HG03280 (cell line): Measurements from ENCODE around the gene APOA1.

Source experiments
- ATAC-seq: cut with Tn5 transposase; IDR thresholded peaks from one replicate; pipeline ENCODE4 v1.9.1; 2021; ENCODE audit warnings: mild to moderate bottlenecking, moderate library complexity; ENCODE audit not compliant: unreplicated experiment

APOA1 gene

GRCh38 chr11:116859175-116859574 lies 21.8 kb upstream of the APOA1 start:
- ATAC-seq, result no peak

DNA sequence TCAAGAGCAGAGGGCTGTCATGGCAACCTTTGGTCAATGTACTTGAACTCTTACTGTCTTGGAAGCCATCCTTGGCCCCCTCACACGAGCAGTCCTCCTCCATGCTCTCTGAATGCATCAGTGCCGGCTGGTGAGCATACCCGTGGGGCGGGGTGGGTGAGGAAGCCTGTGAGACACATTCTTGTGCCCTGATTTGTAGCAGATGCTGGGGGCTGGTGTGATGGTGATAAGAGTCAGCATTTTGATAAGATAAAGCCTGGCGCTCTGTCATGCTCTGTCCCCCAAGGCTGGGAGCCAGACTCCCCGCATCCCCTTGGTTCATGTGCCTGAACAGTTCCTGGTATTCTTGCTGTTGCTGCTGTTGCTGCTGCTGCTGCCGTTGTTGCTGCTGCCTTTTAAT lies 20.5 kb upstream of the APOA1 start:
- ATAC-seq, result no peak

- ATAC-seq, result no peak
Measured at GRCh38 chr11:116857316-116857715, 19.9 kb upstream of the APOA1 start.

- ATAC-seq, result no peak
Measured at GRCh38 chr11:116856423-116856822, 19.0 kb upstream of the APOA1 start.

DNA sequence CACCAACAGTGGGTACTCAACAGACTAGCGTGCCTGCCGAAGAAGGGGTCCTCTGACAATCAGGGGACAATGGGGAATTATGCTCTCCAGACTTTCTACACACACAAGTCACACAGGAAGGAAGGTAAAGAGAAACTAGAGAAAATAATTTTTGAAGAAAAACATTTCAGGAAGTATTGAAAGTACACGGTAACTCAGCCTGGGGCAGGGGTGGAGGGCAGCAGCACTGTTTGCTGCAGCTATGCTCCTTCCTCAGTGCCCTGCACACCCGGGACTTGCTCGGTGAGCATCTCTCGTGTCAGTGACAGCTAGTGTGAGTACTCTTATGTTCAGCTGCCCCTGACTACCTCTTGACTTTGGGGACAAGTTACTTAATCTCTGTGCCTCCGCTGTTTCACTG lies 18.0 kb upstream of the APOA1 start:
- no peak for ATAC-seq

- ATAC-seq, result peak; percentile 95
Measured at GRCh38 chr11:116853461-116854073, 16.1 kb upstream of the APOA1 start.

GRCh38 chr11:116852261-116853031 lies 15.0 kb upstream of the APOA1 start:
- ATAC-seq, result no peak

GRCh38 chr11:116851626-116852025 lies 14.2 kb upstream of the APOA1 start:
- ATAC-seq, result no peak

GRCh38 chr11:116849486-116849885 lies 12.1 kb upstream of the APOA1 start:
- no peak for ATAC-seq

DNA sequence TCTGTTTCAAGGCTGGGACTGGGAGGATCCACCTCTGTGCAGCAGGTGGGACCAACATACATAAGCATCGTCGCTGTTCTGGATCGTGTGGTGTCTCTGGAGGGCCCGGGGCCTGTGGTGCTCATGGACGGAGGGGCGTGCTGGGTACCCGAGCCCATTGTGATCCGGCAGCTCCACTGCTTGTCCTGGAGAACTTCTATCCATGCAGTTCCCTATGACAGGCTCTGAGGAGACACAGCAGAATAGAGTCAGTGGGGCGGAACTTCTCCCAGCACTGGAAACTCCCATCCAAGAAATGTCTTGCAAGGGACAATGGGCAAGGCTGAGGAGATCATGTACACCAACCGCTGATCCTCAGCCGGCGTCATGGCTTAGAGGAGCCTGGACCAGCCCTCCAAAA lies 11.6 kb upstream of the APOA1 start:
- no peak for ATAC-seq

GRCh38 chr11:116847612-116848011 lies 10.2 kb upstream of the APOA1 start:
- no peak for ATAC-seq

DNA sequence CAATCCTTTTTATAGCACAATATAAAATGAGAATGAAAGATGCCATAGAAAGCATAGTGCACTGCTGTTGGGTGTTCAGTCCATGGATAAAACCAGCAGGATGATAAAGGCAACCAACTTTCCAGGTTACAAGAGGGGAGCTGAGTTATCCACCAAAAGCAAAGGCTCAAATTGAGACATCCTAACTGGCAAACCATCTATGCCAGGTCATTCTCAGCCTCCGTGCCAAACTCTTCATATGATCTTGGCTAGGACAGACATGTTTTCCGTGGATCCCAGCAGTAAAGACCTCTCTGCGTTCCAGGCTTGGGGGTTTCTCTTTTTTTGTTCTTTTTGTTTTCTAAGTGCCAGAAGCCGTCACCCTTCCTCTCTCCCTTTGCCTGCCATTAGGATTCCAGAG lies 7.3 kb upstream of the APOA1 start:
- ATAC-seq, result no peak

DNA sequence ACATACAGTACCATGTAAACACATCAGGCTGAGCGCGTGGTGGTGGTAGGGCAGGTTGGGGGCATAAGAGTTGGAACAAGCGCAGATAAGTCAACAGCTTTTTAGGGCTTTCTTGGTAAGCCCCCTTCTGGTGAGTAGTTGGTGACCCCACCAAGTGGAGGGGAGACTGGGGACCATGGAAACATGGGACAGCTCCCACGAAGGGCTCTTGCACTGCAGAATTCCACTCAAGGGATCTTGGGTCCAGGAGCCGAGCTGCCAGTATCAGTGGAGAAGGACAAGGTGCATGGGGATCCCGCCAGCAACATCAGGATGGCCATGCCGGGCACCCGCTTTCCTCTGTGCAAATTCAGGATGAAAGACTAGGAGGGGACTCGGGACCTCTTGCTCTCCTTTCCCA lies 6.2 kb upstream of the APOA1 start:
- no peak for ATAC-seq

DNA sequence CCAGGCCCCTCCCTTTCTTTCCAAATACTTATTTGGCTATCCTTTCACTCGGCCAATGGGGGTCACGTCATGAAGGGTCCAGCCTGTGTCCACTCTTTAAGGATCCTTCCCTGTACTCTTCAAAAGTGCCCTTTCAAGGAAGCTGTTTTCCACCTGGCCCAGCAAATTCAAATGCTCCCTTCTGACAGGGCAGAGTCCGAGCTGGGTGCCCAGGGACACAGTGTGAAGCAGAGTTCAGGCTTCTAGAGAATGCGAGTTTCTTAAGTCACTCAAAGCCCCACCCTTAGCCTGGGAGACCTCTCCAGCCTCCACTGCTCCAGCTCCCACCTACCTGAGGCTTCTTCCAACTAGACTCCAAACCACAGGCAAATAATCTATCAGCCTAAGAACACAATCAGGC lies 5.5 kb upstream of the APOA1 start:
- ATAC-seq, result no peak

- no peak for ATAC-seq
Measured at GRCh38 chr11:116842117-116842516, 4.7 kb upstream of the APOA1 start.

DNA sequence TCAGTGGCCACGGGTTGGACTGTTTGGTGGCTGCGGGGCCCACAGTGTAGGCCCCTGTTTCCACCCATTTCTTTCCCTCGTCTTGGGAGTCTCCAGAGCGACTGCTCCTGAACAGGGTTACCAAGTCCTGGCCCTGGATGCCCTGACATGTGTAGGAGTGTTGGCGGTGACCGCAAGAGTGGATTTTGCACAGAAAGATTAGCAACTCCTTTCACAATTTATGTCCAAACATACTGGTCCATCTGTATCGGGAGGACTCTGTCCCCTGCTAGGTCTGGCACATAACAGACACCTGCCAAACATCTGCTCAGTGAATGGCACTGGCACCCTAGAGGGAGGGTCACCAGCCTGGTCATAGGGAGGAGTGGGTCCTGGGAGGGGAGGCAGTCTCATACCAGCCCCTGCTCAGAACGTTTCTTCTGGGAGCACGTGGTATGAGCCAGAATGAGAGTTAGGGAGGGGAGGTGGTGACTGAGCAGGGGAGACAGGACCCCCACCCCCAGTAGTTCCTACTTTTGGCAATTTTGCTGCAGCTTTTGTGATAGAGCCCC lies 3.4 kb upstream of the APOA1 start:
- ATAC-seq, result no peak

GRCh38 chr11:116840224-116840745 lies 2.9 kb upstream of the APOA1 start:
- ATAC-seq, result no peak

- no peak for ATAC-seq
Measured at GRCh38 chr11:116838321-116839084, 1.1 kb upstream of the APOA1 start.

DNA sequence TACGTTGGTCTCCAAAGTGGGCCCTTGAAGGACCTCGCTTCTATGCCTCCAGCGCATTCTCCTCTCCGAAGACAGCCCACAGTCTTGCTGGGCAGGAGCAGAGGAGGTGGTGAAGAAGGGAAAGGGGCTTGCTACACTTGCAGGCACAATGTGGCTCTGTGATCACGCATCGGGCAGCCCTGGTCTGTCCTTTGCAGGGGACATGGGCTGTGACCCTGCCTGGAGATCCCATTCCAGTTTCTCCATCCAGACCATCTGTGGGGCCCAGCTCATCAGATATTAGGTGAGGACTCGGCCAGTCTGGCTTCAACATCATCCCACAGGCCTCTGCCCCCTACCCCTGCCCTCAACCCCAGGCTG lies 810 bp downstream of the APOA1 start:
- no peak for ATAC-seq

DNA sequence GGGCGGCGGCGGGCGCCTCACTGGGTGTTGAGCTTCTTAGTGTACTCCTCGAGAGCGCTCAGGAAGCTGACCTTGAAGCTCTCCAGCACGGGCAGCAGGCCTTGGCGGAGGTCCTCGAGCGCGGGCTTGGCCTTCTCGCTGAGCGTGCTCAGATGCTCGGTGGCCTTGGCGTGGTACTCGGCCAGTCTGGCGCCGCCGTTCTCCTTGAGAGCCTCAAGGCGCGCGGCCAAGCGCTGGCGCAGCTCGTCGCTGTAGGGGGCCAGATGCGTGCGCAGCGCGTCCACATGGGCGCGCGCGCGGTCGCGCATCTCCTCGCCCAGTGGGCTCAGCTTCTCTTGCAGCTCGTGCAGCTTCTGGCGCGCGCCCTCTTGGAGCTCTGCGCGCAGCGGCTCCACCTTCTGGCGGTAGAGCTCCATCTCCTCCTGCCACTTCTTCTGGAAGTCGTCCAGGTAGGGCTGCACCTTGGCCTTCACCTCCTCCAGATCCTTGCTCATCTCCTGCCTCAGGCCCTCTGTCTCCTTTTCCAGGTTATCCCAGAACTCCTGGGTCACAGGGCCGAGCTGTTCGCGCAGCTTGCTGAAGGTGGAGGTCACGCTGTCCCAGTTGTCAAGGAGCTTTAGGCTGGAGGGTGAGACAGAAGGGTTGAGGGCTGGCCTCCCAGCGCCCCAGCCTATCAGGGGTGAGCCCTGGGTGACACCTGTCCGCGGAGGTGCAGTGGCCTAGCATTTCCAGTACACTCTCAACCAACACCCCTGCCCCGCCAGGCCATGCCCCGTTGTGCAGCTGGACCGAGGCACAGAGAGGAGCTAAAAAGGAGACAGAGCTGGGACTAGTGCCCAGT lies 1.4 kb downstream of the APOA1 start:
- ATAC-seq, result peak; percentile 87
